Measurements from ENCODE around the gene OSBPL6. TPM values are rescaled to one million over a fixed set of nuclear protein-coding genes. Genes with fewer than 3 reads are reported as not detected.
"Not testable (repeated sequence)": the region's sequence is repeated elsewhere in the genome, so short reads cannot be mapped to it uniquely, and the experiment has no call there.

Gene OSBPL6
- total RNA-seq, 1 experiment from 2014 or later: 2.1 TPM

- no TSS peak for BruUV-seq (replicated peaks)
- Histone ChIP-seq H3K4me1 (ENCODE audit: control insufficient read depth, insufficient read depth, low read length) (no peaks in the 10 kb centered on the region), H3K27ac (ENCODE audit: low read length) (no peak overlapping the region), H3K9me3 (ENCODE audit: control insufficient read depth, insufficient read depth, low read depth, low read length) (no peaks in the 10 kb centered on the region), H3K27me3 (ENCODE audit: control insufficient read depth, insufficient read depth, low read length) (0 out of 2 replicates have a peak, but pooled peaks cover 2% of the 10 kb centered on the region), H3K4me3 (ENCODE audit: low read depth in 2 of 2, low read length in 2 of 2) (no peak overlapping the region), H3K36me3 (ENCODE audit: control insufficient read depth, insufficient read depth, low read length) (no peaks in the 10 kb centered on the region)
- TF ChIP-seq POLR2AphosphoS5 (IDR thresholded peaks at IDR 0.05; ENCODE audit: low read depth, low read length) (no peak), CTCF (IDR thresholded peaks at IDR 0.05) (no peak), REST (IDR thresholded peaks at IDR 0.05; ENCODE audit: insufficient read depth in 1 of 2, low read depth in 2 of 2, low read length in 1 of 2) (no peak), TCF7L2 (IDR thresholded peaks at IDR 0.05; ENCODE audit: low read depth, low read length) (no peak), SIN3A (IDR thresholded peaks at IDR 0.05; ENCODE audit: borderline replicate concordance, insufficient read depth, low read depth, low read length) (no peak)
- in situ Hi-C loops (cut with HindIII; ENCODE audit: low pct_unique_long_range_greater_than_20kb, low sequenced_read_pairs): no loop called here
- no peak for DNase-seq (ENCODE audit: low read depth, low spot score)
- no peak for ATAC-seq
- POLR2A ChIA-PET: no interaction called here
- intact Hi-C loops (cut with micrococcal nuclease; ENCODE audit: unreplicated experiment): no loop called here
- CTCF ChIA-PET: no interaction called here
Observed at GRCh38 chr2:178322068-178322467, 127.8 kb downstream of the OSBPL6 start.

- BruUV-seq (replicated peaks); H3K27ac ChIP-seq (ENCODE audit: low read length); ATAC-seq; H3K4me1 ChIP-seq (ENCODE audit: control insufficient read depth, insufficient read depth, low read length); DNase-seq (ENCODE audit: low read depth, low spot score); in situ Hi-C loops (cut with HindIII; ENCODE audit: low pct_unique_long_range_greater_than_20kb, low sequenced_read_pairs); intact Hi-C loops (cut with micrococcal nuclease; ENCODE audit: unreplicated experiment); H3K36me3 ChIP-seq (ENCODE audit: control insufficient read depth, insufficient read depth, low read length); H3K9me3 ChIP-seq (ENCODE audit: control insufficient read depth, insufficient read depth, low read depth, low read length); H3K27me3 ChIP-seq (ENCODE audit: control insufficient read depth, insufficient read depth, low read length); H3K4me3 ChIP-seq (ENCODE audit: low read depth in 2 of 2, low read length in 2 of 2); POLR2A ChIA-PET; CTCF ChIA-PET: not testable (repeated sequence)
Observed at GRCh38 chr2:178323331-178323730, 129.0 kb downstream of the OSBPL6 start.

GRCh38 chr2:178324077-178324476 lies 129.8 kb downstream of the OSBPL6 start:
- BruUV-seq (replicated peaks): no TSS peak
- ChIA-PET CTCF (no interaction called here), POLR2A (no interaction called here)

More at GRCh38 chr2:178324077-178324476, 129.8 kb downstream of the OSBPL6 start:
- DNase-seq (ENCODE audit: low read depth, low spot score): no peak
- Histone ChIP-seq H3K27ac (ENCODE audit: low read length) (no peak overlapping the region), H3K4me1 (ENCODE audit: control insufficient read depth, insufficient read depth, low read length) (no peaks in the 10 kb centered on the region), H3K36me3 (ENCODE audit: control insufficient read depth, insufficient read depth, low read length) (no peaks in the 10 kb centered on the region), H3K4me3 (ENCODE audit: low read depth in 2 of 2, low read length in 2 of 2) (no peak overlapping the region), H3K9me3 (ENCODE audit: control insufficient read depth, insufficient read depth, low read depth, low read length) (no peaks in the 10 kb centered on the region), H3K27me3 (ENCODE audit: control insufficient read depth, insufficient read depth, low read length) (0 out of 2 replicates have a peak, but pooled peaks cover 2% of the 10 kb centered on the region)
- no peak for ATAC-seq
- intact Hi-C loops (cut with micrococcal nuclease; ENCODE audit: unreplicated experiment): no loop called here
- in situ Hi-C loops (cut with HindIII; ENCODE audit: low pct_unique_long_range_greater_than_20kb, low sequenced_read_pairs): no loop called here
- no peak for TF ChIP-seq TCF7L2 (IDR thresholded peaks at IDR 0.05; ENCODE audit: low read depth, low read length)
- no peak for TF ChIP-seq POLR2AphosphoS5 (IDR thresholded peaks at IDR 0.05; ENCODE audit: low read depth, low read length)
- no peak for TF ChIP-seq REST (IDR thresholded peaks at IDR 0.05; ENCODE audit: insufficient read depth in 1 of 2, low read depth in 2 of 2, low read length in 1 of 2)
- no peak for TF ChIP-seq SIN3A (IDR thresholded peaks at IDR 0.05; ENCODE audit: borderline replicate concordance, insufficient read depth, low read depth, low read length)
- TF ChIP-seq CTCF (IDR thresholded peaks at IDR 0.05): no peak

Measured in Panc1 (cell line).